K562 (cell line): ENCODE measurements around the gene PTPRU. TPM values are rescaled to one million over a fixed set of nuclear protein-coding genes. Genes with fewer than 3 reads are reported as not detected.

Experiments used
- AFF1 ChIP-seq, 2 experiments: fragments of 450-650 bp; IDR thresholded peaks; 2 replicates each; pipeline ENCODE4 v1.6.1; 2018; ENCODE audit warnings: mild to moderate bottlenecking in 2 of 2, low read depth in 1 of 2; ENCODE audit not compliant: partially characterized antibody in 2 of 2
- CHD1 ChIP-seq: fragments of 200-600 bp; sonication (generic); IDR thresholded peaks from one replicate; pipeline ENCODE4 v1.6.1; 2012; ENCODE audit warnings: mild to moderate bottlenecking, moderate library complexity, low read length, inconsistent platforms
- CTBP1 ChIP-seq: fragments of 450-650 bp; IDR thresholded peaks from 2 replicates; pipeline ENCODE4 v1.6.1; 2016; ENCODE audit warnings: borderline replicate concordance
- E2F6 ChIP-seq, 2 experiments: IDR thresholded peaks; 2 replicates each; pipeline ENCODE4 v1.6.1; 2011; ENCODE audit warnings: borderline replicate concordance in 1 of 2, control low read depth in 1 of 2, low read depth in 1 of 2, low read length in 1 of 2, mild to moderate bottlenecking in 1 of 2, mixed read lengths in 1 of 2, moderate library complexity in 1 of 2; ENCODE audit not compliant: insufficient read depth in 1 of 2, insufficient read length in 1 of 2, poor library complexity in 1 of 2, severe bottlenecking in 1 of 2; ENCODE audit errors: extremely low read depth in 1 of 2
- HDAC1 ChIP-seq, 2 experiments: fragments of 450-650 bp; IDR thresholded peaks; 2 replicates each; pipeline ENCODE4 v1.6.1; 2016 to 2017; ENCODE audit warnings: inconsistent platforms in 1 of 2, mild to moderate bottlenecking in 1 of 2, moderate library complexity in 1 of 2
- L3MBTL2 ChIP-seq: fragments of 450-650 bp; IDR thresholded peaks from 2 replicates; pipeline ENCODE4 v1.6.1; 2016; ENCODE audit warnings: mild to moderate bottlenecking, moderate library complexity
- MAZ ChIP-seq, 2 experiments: fragments of 450-650 bp in 1 of 2; sonication (generic) in 1 of 2; formaldehyde crosslinking; IDR thresholded peaks in 1 of 2; conservative IDR thresholded peaks in 1 of 2; 2 replicates each; pipeline versions ENCODE4 v1.4.0 to v1.5.0; 2020; ENCODE audit warnings: mild to moderate bottlenecking in 1 of 2, missing genetic modification reagents in 1 of 2
- MEF2A ChIP-seq: IDR thresholded peaks from 2 replicates; pipeline ENCODE4 v1.6.1; 2011; ENCODE audit warnings: low read depth, mild to moderate bottlenecking, low read length, moderate library complexity; ENCODE audit not compliant: control insufficient read depth
- NR2C2 ChIP-seq, 2 experiments: fragments of 200-800 bp in 1 of 2; sonication (Bioruptor generic) in 1 of 2; sonication (generic) in 1 of 2; formaldehyde crosslinking in 1 of 2; IDR thresholded peaks; 2 replicates each; pipeline versions ENCODE4 v1.6.1 to v1.8.0; 2016 to 2022; ENCODE audit warnings: mild to moderate bottlenecking in 1 of 2, missing compliant biosample characterization in 1 of 2, missing genetic modification characterization in 1 of 2, missing genetic modification reagents in 1 of 2
- NRF1 ChIP-seq, 2 experiments: fragments of 450-650 bp; IDR thresholded peaks in 1 of 2; conservative IDR thresholded peaks in 1 of 2; 2 replicates each; pipeline ENCODE4 v1.6.1; 2014; ENCODE audit warnings: mild to moderate bottlenecking in 2 of 2
- PML ChIP-seq: IDR thresholded peaks from 2 replicates; pipeline ENCODE4 v1.6.1; 2012; ENCODE audit warnings: low read length, inconsistent platforms
- RBFOX2 ChIP-seq: fragments of 200-400 bp; formaldehyde crosslinking; IDR thresholded peaks from 2 replicates; pipeline ENCODE4 v1.6.1; 2017; ENCODE audit warnings: low read depth, mild to moderate bottlenecking, low read length, moderate library complexity
- UBTF ChIP-seq, 2 experiments: IDR thresholded peaks; 2 replicates each; pipeline ENCODE4 v1.6.1; 2012; ENCODE audit warnings: improper control_type of control experiment in 2 of 2, low read depth in 2 of 2, low read length in 2 of 2, borderline replicate concordance in 1 of 2
- ZBED1 ChIP-seq: IDR thresholded peaks from 2 replicates; pipeline ENCODE4 v1.6.1; 2014
- polyA plus RNA-seq, 8 experiments: library from polyadenylated mRNA; depleted of rRNA in 4 of 8; stranded (reverse) in 5 of 8; unstranded in 3 of 8; fragments of >200 nt; fragmentation: Nextera tagmentation in 2 of 8; fragmentation: Illumina TruSeq in 1 of 8; extraction: Ambion mirVana in 2 of 8; extraction: Trizol in 1 of 8; gene quantifications; 2 replicates each; pipeline versions ENCODE4 v1.2.1 to v1.2.3, GENCODE V29; 2011 to 2014; ENCODE audit warnings: inconsistent platforms in 1 of 8, missing spikeins in 1 of 8
- total RNA-seq, 7 experiments: library from RNA; depleted of rRNA in 6 of 7; stranded (reverse); fragments of >200 nt in 6 of 7; fragmentation: Illumina TruSeq in 2 of 7; extraction: Trizol in 2 of 7; gene quantifications; 2 replicates each; pipeline versions ENCODE4 v1.2.1 to v1.2.3, GENCODE V29; 2011 to 2021; ENCODE audit warnings: low replicate concordance in 1 of 7
- TF ChIP-seq, protein P1 (sequence below): sonication (generic); formaldehyde crosslinking; IDR thresholded peaks from 2 replicates; pipeline ENCODE4 v1.8.0; 2022; ENCODE audit warnings: missing genetic modification reagents, mild to moderate bottlenecking, moderate library complexity, borderline replicate concordance

PTPRU gene
- total and polyA plus RNA-seq, 9 of the 15 experiments (the other 6 are each of a cell fraction or from before 2014, with no cell fraction given) = 0.01 to 2.9 (median 1.0) TPM

- 0 out of 2 replicates have a peak, but pooled peaks have one; percentile 21 for TF ChIP-seq NR2C2 (CRISPR knock-in tag; IDR thresholded peaks at IDR 0.05)
- TF ChIP-seq NR2C2 (tag; IDR thresholded peaks at IDR 0.05) = no peak
- TF ChIP-seq MEF2A = no peak
- 0 out of 2 replicates have a peak, but pooled peaks have one; percentile 26 for TF ChIP-seq RBFOX2
- peak; percentile 38 to 46; a peak in 2 of 4 replicates for TF ChIP-seq NRF1 (conservative IDR thresholded peaks at IDR 0.05 in 1 of 2, IDR thresholded peaks at IDR 0.05 in 1 of 2)
- TF ChIP-seq ZBED1 = no peak
- TF ChIP-seq E2F6 (IDR thresholded peaks at IDR 0.05; ENCODE audit: borderline replicate concordance in 1 of 2, extremely low read depth in 1 of 2, insufficient read depth in 1 of 2, insufficient read length in 1 of 2, low read depth in 1 of 2, low read length in 1 of 2, poor library complexity in 1 of 2, severe bottlenecking in 1 of 2) = peak in 1 of 2 experiments; percentile 47
- TF ChIP-seq AFF1 (IDR thresholded peaks at IDR 0.05; ENCODE audit: low read depth in 1 of 2, partially characterized antibody in 2 of 2) = no peak
- TF ChIP-seq PML = no peak
- TF ChIP-seq, protein P1, sequence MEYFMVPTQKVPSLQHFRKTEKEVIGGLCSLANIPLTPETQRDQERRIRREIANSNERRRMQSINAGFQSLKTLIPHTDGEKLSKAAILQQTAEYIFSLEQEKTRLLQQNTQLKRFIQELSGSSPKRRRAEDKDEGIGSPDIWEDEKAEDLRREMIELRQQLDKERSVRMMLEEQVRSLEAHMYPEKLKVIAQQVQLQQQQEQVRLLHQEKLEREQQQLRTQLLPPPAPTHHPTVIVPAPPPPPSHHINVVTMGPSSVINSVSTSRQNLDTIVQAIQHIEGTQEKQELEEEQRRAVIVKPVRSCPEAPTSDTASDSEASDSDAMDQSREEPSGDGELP (CRISPR knock-in tag) = peak; percentile 95
- TF ChIP-seq CTBP1 = peak; percentile 25; the same call in 1 of the 2 replicates
- 0 out of 4 replicates have a peak, but pooled peaks of 1 of the 2 experiments have one; percentile 52 for TF ChIP-seq HDAC1 (IDR thresholded peaks at IDR 0.05)
- no peak for TF ChIP-seq CHD1
- peak in 1 of 2 experiments; percentile 66; a peak in 1 of 4 replicates for TF ChIP-seq UBTF (IDR thresholded peaks at IDR 0.05; ENCODE audit: borderline replicate concordance in 1 of 2, low read depth in 2 of 2, low read length in 2 of 2)
- TF ChIP-seq L3MBTL2 = peak; percentile 46; the same call in 1 of the 2 replicates
- peak in 1 of 2 experiments; percentile 63; a peak in 1 of 4 replicates for TF ChIP-seq MAZ (CRISPR knock-in tag; conservative IDR thresholded peaks at IDR 0.05 in 1 of 2, IDR thresholded peaks at IDR 0.05 in 1 of 2)
These were observed 23.6 kb downstream of the PTPRU start (continued) for GRCh38 chr1:29259802-29260441.
